22Rv1 (cell line): ENCODE data around the gene IGFALS.

Experiments
- CTCF ChIP-seq: fragments of 450-650 bp; IDR thresholded peaks from 2 replicates; pipeline ENCODE4 v1.5.1; 2017; ENCODE audit warnings: mild to moderate bottlenecking
- ZFX ChIP-seq: fragments of 450-650 bp; IDR thresholded peaks from 2 replicates; pipeline ENCODE4 v1.6.1; 2017; ENCODE audit warnings: antibody characterized with exemption, borderline replicate concordance

GRCh38 chr16:1788708-1789100 lies 4.8 kb downstream of the IGFALS start:
- no peak for TF ChIP-seq CTCF
- no peak for TF ChIP-seq ZFX
